ENCODE results near the gene C15orf39. TPM values are rescaled to one million over a fixed set of nuclear protein-coding genes. Genes with fewer than 3 reads are reported as not detected.

The C15orf39 gene
- total RNA-seq, 1 experiment from 2014 or later, result 45.6 TPM

- Mint-ChIP-seq H3K27ac (0 out of 7 replicates have a peak overlapping the region, but pooled peaks of 1 of the 3 experiments have one; percentile 70), H3K4me1 (peaks cover 35 to 37% of the 10 kb centered on the region in 2 experiments), H3K27me3 (ENCODE audit: low read depth) (no peaks in the 10 kb centered on the region; the same call in 1 of the 2 replicates), H3K4me3 (peak overlapping the region; percentile 34 to 95), H3K9me3 (no peaks in the 10 kb centered on the region; a peak in 1 of 5 replicates), H3K36me3 (ENCODE audit: insufficient read depth in 1 of 3, low read depth in 3 of 3) (peaks cover 24 to 33% (median 31%) of the 10 kb centered on the region in 3 experiments)
- Histone ChIP-seq H3K4me2 (ENCODE audit: insufficient read depth, insufficient read length, low read length) (peak overlapping the region; percentile 81), H4K20me1 (ENCODE audit: control insufficient read depth, insufficient read depth, insufficient read length) (peaks cover 6% of the 10 kb centered on the region), H3K79me2 (ENCODE audit: insufficient read depth, low read length) (peaks cover 31% of the 10 kb centered on the region; the same call in 1 of the 2 replicates), H3K23me2 (ENCODE audit: insufficient read length, low read depth, low read length, poor library complexity, severe bottlenecking) (peaks cover 17% of the 10 kb centered on the region), H2BK120ac (ENCODE audit: low read depth, low read length, poor library complexity, severe bottlenecking) (no peak overlapping the region), H2AK5ac (ENCODE audit: insufficient read length, low read length) (no peak overlapping the region), H2BK20ac (ENCODE audit: low read depth, low read length, poor library complexity, severe bottlenecking) (no peak overlapping the region), H3T11ph (ENCODE audit: low read length) (no peak overlapping the region), H3K27me3 (ENCODE audit: insufficient read depth, low read length) (no peaks in the 10 kb centered on the region), H4K91ac (ENCODE audit: insufficient read length, low read depth, low read length) (no peak overlapping the region), H3K56ac (ENCODE audit: insufficient read length, low read depth, low read length) (no peak overlapping the region), H2BK15ac (ENCODE audit: low read depth, low read length) (no peak overlapping the region), H4K8ac (replicated peaks; ENCODE audit: insufficient read length, low read depth, low read length) (no peak overlapping the region), H3K27ac (ENCODE audit: insufficient read length, low read depth, low read length) (no peak overlapping the region), H3K9ac (ENCODE audit: extremely low read depth, insufficient read length, low read length) (no peak overlapping the region), H3K79me1 (ENCODE audit: insufficient read depth, low read depth, low read length, poor library complexity, severe bottlenecking) (peaks cover 7% of the 10 kb centered on the region), H3K9me3 (ENCODE audit: control insufficient read depth, low read depth, low read length) (no peaks in the 10 kb centered on the region), H3K23ac (ENCODE audit: insufficient read length, low read depth, low read length) (no peak overlapping the region), H3K4ac (ENCODE audit: low read depth, low read length) (no peak overlapping the region), H2BK5ac (ENCODE audit: insufficient read length, low read length) (no peak overlapping the region), H2AFZ (ENCODE audit: low read length) (no peak overlapping the region), H3K4me1 (ENCODE audit: insufficient read depth, low read length) (peaks cover 4% of the 10 kb centered on the region), H3K18ac (ENCODE audit: insufficient read length, low read depth, low read length) (no peak overlapping the region), H2BK12ac (ENCODE audit: insufficient read length, low read depth, low read length) (no peak overlapping the region), H3K14ac (ENCODE audit: insufficient read depth, low read length) (no peak overlapping the region), H4K5ac (ENCODE audit: insufficient read length, low read depth, low read length) (no peak overlapping the region)
- TF ChIP-seq CTCF (conservative IDR thresholded peaks at IDR 0.05), result peak; percentile 98
- WGBS (ENCODE audit: extremely low coverage, insufficient read length, low lambda C conversion rate), result no CpG with 5 or more reads among the region's 10 CpGs
- DNase-seq, result peak; percentile 97
Observed at GRCh38 chr15:75204340-75205063, 2.8 kb downstream of the C15orf39 start.
